ENCODE data around the gene PDCD4. TPM values are rescaled to one million over a fixed set of nuclear protein-coding genes. Genes with fewer than 3 reads are reported as not detected.

The PDCD4 gene
- total RNA-seq, 1 donor from 2014 or later, result 106 TPM

DNA sequence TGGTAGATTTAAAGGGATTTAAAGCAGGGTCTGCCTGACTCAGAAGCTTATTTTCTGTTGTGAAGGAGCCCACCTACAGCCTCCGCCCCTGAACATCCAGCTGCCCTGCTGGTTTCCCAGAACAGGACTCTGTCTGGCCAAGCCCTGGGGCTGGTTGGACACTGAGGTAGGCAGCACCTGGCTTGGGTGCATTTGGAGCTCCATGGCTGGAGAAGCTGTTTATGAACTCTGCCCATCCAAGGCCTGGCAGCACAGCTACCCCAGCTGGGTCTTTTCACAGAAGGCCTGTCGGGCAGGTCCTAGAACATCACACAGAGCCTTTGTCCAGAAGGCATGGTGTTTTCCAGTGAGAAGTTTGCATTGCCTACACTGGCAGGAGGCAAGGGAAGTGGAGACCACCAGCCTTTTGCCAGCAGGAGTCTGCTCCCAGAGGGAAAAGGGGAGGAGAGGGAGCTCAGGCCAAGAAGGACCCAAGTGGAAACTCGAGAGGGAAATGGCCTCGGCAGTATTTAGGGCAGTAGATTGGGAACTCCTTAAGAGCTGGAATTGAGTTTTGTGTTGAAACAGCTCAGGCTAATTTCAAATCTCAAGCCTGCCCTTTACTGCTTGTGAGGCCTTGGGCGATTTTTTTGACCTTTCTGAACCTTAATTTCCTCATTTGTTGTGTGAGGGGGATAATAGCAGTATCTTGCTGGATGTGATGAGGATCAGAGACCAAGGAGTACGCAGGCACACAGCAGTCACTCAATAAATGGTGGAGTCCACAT lies 12.3 kb upstream of the PDCD4 start:
- Mint-ChIP-seq H3K4me1 (ENCODE audit: unreplicated experiment) (peaks cover 31% of the 10 kb centered on the region), H3K36me3 (ENCODE audit: unreplicated experiment) (no peaks in the 10 kb centered on the region), H3K27me3 (ENCODE audit: unreplicated experiment) (no peaks in the 10 kb centered on the region), H3K27ac (ENCODE audit: unreplicated experiment) (peak overlapping the region; percentile 46), H3K4me3 (ENCODE audit: unreplicated experiment) (no peak overlapping the region), H3K9me3 (ENCODE audit: unreplicated experiment) (no peaks in the 10 kb centered on the region)
- TF ChIP-seq, protein P1, sequence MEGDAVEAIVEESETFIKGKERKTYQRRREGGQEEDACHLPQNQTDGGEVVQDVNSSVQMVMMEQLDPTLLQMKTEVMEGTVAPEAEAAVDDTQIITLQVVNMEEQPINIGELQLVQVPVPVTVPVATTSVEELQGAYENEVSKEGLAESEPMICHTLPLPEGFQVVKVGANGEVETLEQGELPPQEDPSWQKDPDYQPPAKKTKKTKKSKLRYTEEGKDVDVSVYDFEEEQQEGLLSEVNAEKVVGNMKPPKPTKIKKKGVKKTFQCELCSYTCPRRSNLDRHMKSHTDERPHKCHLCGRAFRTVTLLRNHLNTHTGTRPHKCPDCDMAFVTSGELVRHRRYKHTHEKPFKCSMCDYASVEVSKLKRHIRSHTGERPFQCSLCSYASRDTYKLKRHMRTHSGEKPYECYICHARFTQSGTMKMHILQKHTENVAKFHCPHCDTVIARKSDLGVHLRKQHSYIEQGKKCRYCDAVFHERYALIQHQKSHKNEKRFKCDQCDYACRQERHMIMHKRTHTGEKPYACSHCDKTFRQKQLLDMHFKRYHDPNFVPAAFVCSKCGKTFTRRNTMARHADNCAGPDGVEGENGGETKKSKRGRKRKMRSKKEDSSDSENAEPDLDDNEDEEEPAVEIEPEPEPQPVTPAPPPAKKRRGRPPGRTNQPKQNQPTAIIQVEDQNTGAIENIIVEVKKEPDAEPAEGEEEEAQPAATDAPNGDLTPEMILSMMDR (IDR thresholded peaks at IDR 0.05), result no peak
- DNase-seq (ENCODE audit: extremely low spot score, unreplicated experiment), result no peak

GRCh38 chr10:110859973-110860376 lies 11.8 kb upstream of the PDCD4 start:
- no peaks in the 10 kb centered on the region for H3K36me3 Mint-ChIP-seq (ENCODE audit: unreplicated experiment)
- H3K27me3 Mint-ChIP-seq (ENCODE audit: unreplicated experiment), result no peaks in the 10 kb centered on the region
- H3K4me3 Mint-ChIP-seq (ENCODE audit: unreplicated experiment), result no peak overlapping the region
- TF ChIP-seq, protein P1 (IDR thresholded peaks at IDR 0.05), result no peak
- DNase-seq (ENCODE audit: extremely low spot score, unreplicated experiment), result no peak
- H3K4me1 Mint-ChIP-seq (ENCODE audit: unreplicated experiment), result peaks cover 37% of the 10 kb centered on the region
- H3K27ac Mint-ChIP-seq (ENCODE audit: unreplicated experiment), result peak overlapping the region; percentile 46
- H3K9me3 Mint-ChIP-seq (ENCODE audit: unreplicated experiment), result no peaks in the 10 kb centered on the region

DNA sequence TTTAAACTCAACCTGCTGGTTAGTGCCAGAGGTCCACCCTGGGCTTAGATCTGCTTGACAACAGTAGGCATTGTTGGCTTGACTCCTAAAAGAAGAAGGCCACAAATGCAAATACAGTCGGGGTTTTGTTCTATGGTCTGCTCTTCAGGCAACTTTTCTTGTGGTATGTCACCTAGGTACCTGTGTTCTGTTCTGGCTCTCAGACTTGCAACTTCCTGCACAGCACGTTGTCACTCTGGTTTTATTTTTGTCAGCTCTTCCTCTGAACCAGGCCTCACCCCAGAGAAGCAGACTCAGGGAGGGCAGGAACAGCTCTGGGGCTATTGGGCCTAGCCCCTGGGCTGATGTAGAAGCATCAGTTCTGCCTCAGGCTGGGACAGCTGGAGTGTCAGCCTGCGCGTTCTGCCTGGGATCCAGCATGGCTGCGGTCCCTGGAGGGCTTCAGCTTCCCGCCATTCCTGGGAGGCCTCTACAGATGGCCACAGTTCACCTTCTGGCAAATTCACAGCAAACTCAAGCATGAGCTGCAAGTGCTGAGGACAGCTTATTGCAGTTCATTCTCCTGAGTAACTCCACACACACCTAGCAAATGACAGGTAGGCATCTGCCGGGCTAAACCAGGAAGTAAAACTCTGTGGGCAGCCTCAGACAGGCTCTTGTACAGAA lies 11.0 kb upstream of the PDCD4 start:
- H3K36me3 Mint-ChIP-seq (ENCODE audit: unreplicated experiment), result no peaks in the 10 kb centered on the region
- peak overlapping the region; percentile 46 for H3K27ac Mint-ChIP-seq (ENCODE audit: unreplicated experiment)
- DNase-seq (ENCODE audit: extremely low spot score, unreplicated experiment), result no peak
- H3K9me3 Mint-ChIP-seq (ENCODE audit: unreplicated experiment), result no peaks in the 10 kb centered on the region
- peaks cover 44% of the 10 kb centered on the region for H3K4me1 Mint-ChIP-seq (ENCODE audit: unreplicated experiment)
- TF ChIP-seq, protein P1 (IDR thresholded peaks at IDR 0.05), result no peak
- no peak overlapping the region for H3K4me3 Mint-ChIP-seq (ENCODE audit: unreplicated experiment)
- H3K27me3 Mint-ChIP-seq (ENCODE audit: unreplicated experiment), result no peaks in the 10 kb centered on the region

GRCh38 chr10:110861476-110861875 lies 10.3 kb upstream of the PDCD4 start:
- H3K9me3 Mint-ChIP-seq (ENCODE audit: unreplicated experiment), result no peaks in the 10 kb centered on the region
- no peak overlapping the region for H3K27ac Mint-ChIP-seq (ENCODE audit: unreplicated experiment)
- no peak for DNase-seq (ENCODE audit: extremely low spot score, unreplicated experiment)
- no peaks in the 10 kb centered on the region for H3K27me3 Mint-ChIP-seq (ENCODE audit: unreplicated experiment)
- peaks cover 52% of the 10 kb centered on the region for H3K4me1 Mint-ChIP-seq (ENCODE audit: unreplicated experiment)
- H3K36me3 Mint-ChIP-seq (ENCODE audit: unreplicated experiment), result no peaks in the 10 kb centered on the region
- H3K4me3 Mint-ChIP-seq (ENCODE audit: unreplicated experiment), result no peak overlapping the region
- TF ChIP-seq, protein P1 (IDR thresholded peaks at IDR 0.05), result no peak

DNA sequence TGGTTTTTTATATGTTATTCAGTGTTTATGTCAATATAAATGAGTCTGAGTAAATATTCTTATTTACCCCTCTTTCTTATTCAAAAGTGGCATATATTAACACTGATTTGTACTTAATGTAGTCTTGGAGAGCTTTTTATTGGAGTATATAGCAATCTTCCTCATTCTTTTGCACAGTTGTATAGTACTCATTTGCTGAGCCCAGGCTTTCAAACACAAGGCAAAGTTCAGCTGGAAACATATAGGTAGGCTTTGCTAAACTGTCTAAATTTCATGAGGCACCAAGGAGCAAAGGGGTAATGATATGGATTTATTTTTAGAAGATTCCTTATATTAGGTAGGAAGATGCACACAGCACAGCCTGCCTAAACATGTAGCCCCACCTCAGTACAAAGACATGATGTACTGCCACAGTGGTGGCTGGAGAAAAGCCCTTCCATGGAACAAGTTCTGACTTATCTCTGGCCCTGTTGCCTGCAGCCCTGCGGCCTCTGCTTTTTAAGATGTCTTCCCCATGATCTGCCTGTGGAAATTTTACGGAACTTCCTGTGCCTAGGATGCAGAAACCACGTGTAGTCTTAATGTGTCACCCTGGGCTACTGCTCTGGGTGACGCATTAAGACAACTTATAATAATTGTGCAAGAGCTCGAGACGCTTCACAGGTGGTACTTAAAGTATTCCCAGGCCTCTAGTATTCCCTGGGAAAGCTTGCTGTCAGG lies 9.6 kb upstream of the PDCD4 start:
- H3K9me3 Mint-ChIP-seq (ENCODE audit: unreplicated experiment), result no peaks in the 10 kb centered on the region
- H3K4me3 Mint-ChIP-seq (ENCODE audit: unreplicated experiment), result no peak overlapping the region
- TF ChIP-seq, protein P1 (IDR thresholded peaks at IDR 0.05), result no peak
- H3K36me3 Mint-ChIP-seq (ENCODE audit: unreplicated experiment), result no peaks in the 10 kb centered on the region
- H3K27me3 Mint-ChIP-seq (ENCODE audit: unreplicated experiment), result no peaks in the 10 kb centered on the region
- no peak overlapping the region for H3K27ac Mint-ChIP-seq (ENCODE audit: unreplicated experiment)
- peaks cover 53% of the 10 kb centered on the region for H3K4me1 Mint-ChIP-seq (ENCODE audit: unreplicated experiment)
- DNase-seq (ENCODE audit: extremely low spot score, unreplicated experiment), result no peak
